Measurements from ENCODE around the gene PDE9A.

Gene PDE9A

DNA sequence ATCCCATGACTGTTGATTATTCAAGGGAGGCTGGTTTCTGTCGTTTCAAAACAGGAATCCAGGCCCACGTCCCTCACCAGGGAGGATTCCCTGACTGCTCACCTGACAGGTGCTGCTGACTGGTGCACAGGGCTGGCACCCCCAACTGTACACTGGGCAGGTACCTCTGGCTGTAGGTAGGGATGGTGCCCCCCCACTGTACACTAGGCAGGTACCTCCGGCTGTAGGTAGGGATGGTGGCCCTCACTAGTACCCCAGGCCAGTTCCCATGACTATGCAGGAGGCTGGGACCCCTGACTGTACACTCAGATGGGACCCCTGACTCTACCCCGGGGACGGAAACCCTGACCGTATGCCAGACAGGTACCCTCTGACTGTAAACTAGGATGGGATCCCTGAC, 33.6 kb upstream of the PDE9A start:
- H3K4me1 ChIP-seq (ENCODE audit: low read length) = no peaks in the 10 kb centered on the region
- no peak overlapping the region for H3K9ac ChIP-seq (ENCODE audit: low read length)
- H3K9me2 ChIP-seq (replicated peaks; ENCODE audit: insufficient read depth, low read length) = no peaks in the 10 kb centered on the region
- H3K36me3 ChIP-seq (replicated peaks; ENCODE audit: insufficient read depth, low read length) = no peaks in the 10 kb centered on the region
- no peaks in the 10 kb centered on the region for H3F3A ChIP-seq (ENCODE audit: insufficient read depth, low read length)
- H4K20me1 ChIP-seq (ENCODE audit: insufficient read depth, low read length) = 0 out of 2 replicates have a peak, but pooled peaks cover 9% of the 10 kb centered on the region
- no peak overlapping the region for H3K4me2 ChIP-seq (ENCODE audit: low read depth, low read length)
- no peak overlapping the region for H2AFZ ChIP-seq (ENCODE audit: low read length)
- no peak overlapping the region for H3K27ac ChIP-seq (ENCODE audit: low read length)
- H3K9me3 ChIP-seq (replicated peaks; ENCODE audit: insufficient read depth, low read length) = no peaks in the 10 kb centered on the region
- no peaks in the 10 kb centered on the region for H3K79me2 ChIP-seq (ENCODE audit: low read length)
- H3K27me3 ChIP-seq (replicated peaks; ENCODE audit: insufficient read depth, low read length) = peaks cover 97% of the 10 kb centered on the region
- H3K4me3 ChIP-seq (ENCODE audit: low read length) = no peak overlapping the region
- TF ChIP-seq EZH2 (optimal IDR thresholded peaks at IDR 0.05; ENCODE audit: low read depth, low read length) (no peak), EZH2phosphoT487 (IDR thresholded peaks at IDR 0.05; ENCODE audit: low read length) (no peak)
- TF ChIP-seq, protein P1, sequence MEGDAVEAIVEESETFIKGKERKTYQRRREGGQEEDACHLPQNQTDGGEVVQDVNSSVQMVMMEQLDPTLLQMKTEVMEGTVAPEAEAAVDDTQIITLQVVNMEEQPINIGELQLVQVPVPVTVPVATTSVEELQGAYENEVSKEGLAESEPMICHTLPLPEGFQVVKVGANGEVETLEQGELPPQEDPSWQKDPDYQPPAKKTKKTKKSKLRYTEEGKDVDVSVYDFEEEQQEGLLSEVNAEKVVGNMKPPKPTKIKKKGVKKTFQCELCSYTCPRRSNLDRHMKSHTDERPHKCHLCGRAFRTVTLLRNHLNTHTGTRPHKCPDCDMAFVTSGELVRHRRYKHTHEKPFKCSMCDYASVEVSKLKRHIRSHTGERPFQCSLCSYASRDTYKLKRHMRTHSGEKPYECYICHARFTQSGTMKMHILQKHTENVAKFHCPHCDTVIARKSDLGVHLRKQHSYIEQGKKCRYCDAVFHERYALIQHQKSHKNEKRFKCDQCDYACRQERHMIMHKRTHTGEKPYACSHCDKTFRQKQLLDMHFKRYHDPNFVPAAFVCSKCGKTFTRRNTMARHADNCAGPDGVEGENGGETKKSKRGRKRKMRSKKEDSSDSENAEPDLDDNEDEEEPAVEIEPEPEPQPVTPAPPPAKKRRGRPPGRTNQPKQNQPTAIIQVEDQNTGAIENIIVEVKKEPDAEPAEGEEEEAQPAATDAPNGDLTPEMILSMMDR (IDR thresholded peaks at IDR 0.05; ENCODE audit: low read length) = no peak
- no peak for DNase-seq

DNA sequence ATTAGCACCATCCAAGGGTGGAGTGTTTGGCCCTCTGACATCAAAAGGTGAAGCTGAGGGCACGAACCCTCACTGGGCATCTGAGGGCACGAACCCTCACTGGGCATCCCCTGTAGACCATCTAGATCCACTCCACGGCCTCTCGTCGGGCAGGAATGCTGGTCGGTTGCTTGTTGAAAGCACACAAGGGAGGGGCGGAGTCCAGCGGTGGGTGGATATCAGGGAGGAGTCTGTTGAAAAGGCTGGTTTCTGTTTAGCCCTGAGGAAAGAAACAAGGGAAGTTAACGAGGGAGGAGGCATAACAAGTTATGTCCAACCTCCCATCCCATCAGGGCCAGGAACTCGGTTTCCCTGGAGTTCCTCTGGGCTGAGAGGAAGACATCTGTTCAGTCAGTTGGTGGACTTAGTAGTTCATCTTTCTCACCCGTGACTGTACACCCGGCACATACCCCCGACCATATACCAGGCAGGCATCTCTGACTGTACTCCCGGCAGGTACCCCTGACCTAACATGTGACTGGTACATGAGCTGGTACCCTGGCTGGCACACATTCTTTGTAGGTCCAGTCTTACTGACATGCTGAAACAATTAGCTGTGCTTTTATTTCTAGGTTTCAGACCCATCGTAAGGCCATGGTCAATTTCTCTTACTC, 32.1 kb upstream of the PDE9A start:
- no peak overlapping the region for H3K27ac ChIP-seq (ENCODE audit: low read length)
- no peak overlapping the region for H2AFZ ChIP-seq (ENCODE audit: low read length)
- no peak overlapping the region for H3K4me2 ChIP-seq (ENCODE audit: low read depth, low read length)
- H3K79me2 ChIP-seq (ENCODE audit: low read length) = no peaks in the 10 kb centered on the region
- no peak for TF ChIP-seq EZH2phosphoT487 (IDR thresholded peaks at IDR 0.05; ENCODE audit: low read length)
- no peaks in the 10 kb centered on the region for H3K9me2 ChIP-seq (replicated peaks; ENCODE audit: insufficient read depth, low read length)
- DNase-seq = no peak
- no peaks in the 10 kb centered on the region for H3K4me1 ChIP-seq (ENCODE audit: low read length)
- H3K27me3 ChIP-seq (replicated peaks; ENCODE audit: insufficient read depth, low read length) = peaks cover 98% of the 10 kb centered on the region
- 0 out of 2 replicates have a peak, but pooled peaks cover 9% of the 10 kb centered on the region for H4K20me1 ChIP-seq (ENCODE audit: insufficient read depth, low read length)
- no peaks in the 10 kb centered on the region for H3F3A ChIP-seq (ENCODE audit: insufficient read depth, low read length)
- H3K9me3 ChIP-seq (replicated peaks; ENCODE audit: insufficient read depth, low read length) = no peaks in the 10 kb centered on the region
- no peak overlapping the region for H3K9ac ChIP-seq (ENCODE audit: low read length)
- no peaks in the 10 kb centered on the region for H3K36me3 ChIP-seq (replicated peaks; ENCODE audit: insufficient read depth, low read length)
- no peak overlapping the region for H3K4me3 ChIP-seq (ENCODE audit: low read length)

DNA sequence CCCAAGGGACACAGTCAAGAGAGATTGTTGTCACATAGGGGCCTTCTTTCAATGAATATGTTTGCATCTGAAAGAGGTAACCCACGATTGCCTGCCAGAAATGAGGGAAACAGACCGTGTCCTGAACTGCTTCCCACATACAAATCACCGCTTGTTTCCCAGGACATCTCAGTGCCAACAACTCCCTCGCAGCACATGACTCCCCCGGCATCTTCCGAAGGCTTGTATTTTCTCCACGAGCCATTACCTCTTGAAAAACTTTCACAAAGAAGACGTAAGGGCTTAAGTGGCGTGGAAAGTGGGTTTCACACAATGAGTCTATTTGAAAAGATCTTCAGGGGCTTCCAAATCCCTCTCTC, 31.6 kb upstream of the PDE9A start:
- Histone ChIP-seq H3K36me3 (replicated peaks; ENCODE audit: insufficient read depth, low read length) (no peaks in the 10 kb centered on the region), H3K9ac (ENCODE audit: low read length) (no peak overlapping the region), H3K4me3 (ENCODE audit: low read length) (no peak overlapping the region), H3K27me3 (replicated peaks; ENCODE audit: insufficient read depth, low read length) (peaks cover 98% of the 10 kb centered on the region), H2AFZ (ENCODE audit: low read length) (no peak overlapping the region), H3K4me1 (ENCODE audit: low read length) (no peaks in the 10 kb centered on the region), H3K9me3 (replicated peaks; ENCODE audit: insufficient read depth, low read length) (no peaks in the 10 kb centered on the region), H3K79me2 (ENCODE audit: low read length) (no peaks in the 10 kb centered on the region), H4K20me1 (ENCODE audit: insufficient read depth, low read length) (0 out of 2 replicates have a peak, but pooled peaks cover 9% of the 10 kb centered on the region), H3F3A (ENCODE audit: insufficient read depth, low read length) (no peaks in the 10 kb centered on the region), H3K27ac (ENCODE audit: low read length) (no peak overlapping the region), H3K4me2 (ENCODE audit: low read depth, low read length) (no peak overlapping the region), H3K9me2 (replicated peaks; ENCODE audit: insufficient read depth, low read length) (no peaks in the 10 kb centered on the region)
- DNase-seq = no peak
- no peak for TF ChIP-seq EZH2phosphoT487 (IDR thresholded peaks at IDR 0.05; ENCODE audit: low read length)
- TF ChIP-seq EZH2 (optimal IDR thresholded peaks at IDR 0.05; ENCODE audit: low read depth, low read length) = no peak
- TF ChIP-seq, protein P1 (IDR thresholded peaks at IDR 0.05; ENCODE audit: low read length) = no peak

DNA sequence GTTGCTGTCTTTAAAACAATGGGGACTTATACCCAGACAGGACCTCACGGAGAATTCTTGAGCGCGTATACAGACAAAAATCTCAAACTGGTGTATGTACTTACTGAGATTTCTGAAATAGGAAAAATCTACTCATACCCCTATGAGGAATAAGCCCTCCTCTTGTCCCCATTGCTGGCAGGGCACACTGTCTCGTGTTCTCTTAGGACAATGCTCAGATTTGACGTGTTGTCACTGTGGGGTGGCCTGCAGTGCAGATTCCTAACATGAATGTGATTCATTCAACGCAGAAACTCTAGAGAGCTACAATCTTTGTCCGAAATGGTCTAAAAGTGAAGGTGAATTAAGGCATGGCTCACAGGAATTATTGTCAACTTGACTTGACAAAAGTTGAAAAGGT, 31.1 kb upstream of the PDE9A start:
- Histone ChIP-seq H3K27ac (ENCODE audit: low read length) (no peak overlapping the region), H2AFZ (ENCODE audit: low read length) (no peak overlapping the region), H3K9me2 (replicated peaks; ENCODE audit: insufficient read depth, low read length) (no peaks in the 10 kb centered on the region), H3K27me3 (replicated peaks; ENCODE audit: insufficient read depth, low read length) (peaks cover 98% of the 10 kb centered on the region), H3F3A (ENCODE audit: insufficient read depth, low read length) (no peaks in the 10 kb centered on the region), H3K4me2 (ENCODE audit: low read depth, low read length) (no peak overlapping the region), H3K9ac (ENCODE audit: low read length) (no peak overlapping the region), H3K9me3 (replicated peaks; ENCODE audit: insufficient read depth, low read length) (no peaks in the 10 kb centered on the region), H3K36me3 (replicated peaks; ENCODE audit: insufficient read depth, low read length) (no peaks in the 10 kb centered on the region), H3K4me1 (ENCODE audit: low read length) (no peaks in the 10 kb centered on the region), H3K79me2 (ENCODE audit: low read length) (no peaks in the 10 kb centered on the region), H3K4me3 (ENCODE audit: low read length) (no peak overlapping the region), H4K20me1 (ENCODE audit: insufficient read depth, low read length) (0 out of 2 replicates have a peak, but pooled peaks cover 9% of the 10 kb centered on the region)
- no peak for DNase-seq
- TF ChIP-seq EZH2 (optimal IDR thresholded peaks at IDR 0.05; ENCODE audit: low read depth, low read length) (no peak), EZH2phosphoT487 (IDR thresholded peaks at IDR 0.05; ENCODE audit: low read length) (no peak)
- TF ChIP-seq, protein P1 (IDR thresholded peaks at IDR 0.05; ENCODE audit: low read length) = no peak
